CD4-positive, alpha-beta memory T cell (primary cell): Measurements from ENCODE around the gene HEXA. TPM values are rescaled to one million over a fixed set of nuclear protein-coding genes. Genes with fewer than 3 reads are reported as not detected.

ENCODE experiments used
- CTCF ChIA-PET: fragments of 350-600 bp; sonication (Branson Sonifier 250); formaldehyde crosslinking; loops from one replicate; lab custom pipeline; 2021; ENCODE audit warnings: inconsistent platforms; ENCODE audit not compliant: partially characterized antibody; lab: Charles Lee
- POLR2A ChIA-PET: fragments of 350-600 bp; sonication (Branson Sonifier 250); formaldehyde crosslinking; loops from one replicate; lab custom pipeline; 2021; ENCODE audit not compliant: partially characterized antibody; lab: Charles Lee
- DNase-seq, 5 donors: peaks; one replicate each; pipeline versions ENCODE4 v3.0.0 to v3.0.0-alpha.2; 2020 to 2022; ENCODE audit warnings: mixed read lengths in 1 of 5
- H3K27ac ChIP-seq: one replicate; pipeline ENCODE4 v1.7.0; 2013; ENCODE audit warnings: low read depth, low read length
- H3K27me3 ChIP-seq: 2 replicates; pipeline ENCODE4 v1.7.0; 2013; ENCODE audit warnings: mild to moderate bottlenecking, low read length, moderate library complexity; ENCODE audit not compliant: insufficient read depth
- H3K36me3 ChIP-seq: 2 replicates; pipeline ENCODE4 v1.7.0; 2013; ENCODE audit warnings: mild to moderate bottlenecking, low read length, moderate library complexity; ENCODE audit not compliant: insufficient read depth
- H3K4me1 ChIP-seq: 2 replicates; pipeline ENCODE4 v1.7.0; 2013; ENCODE audit warnings: mild to moderate bottlenecking, low read length, moderate library complexity; ENCODE audit not compliant: insufficient read depth
- H3K4me3 ChIP-seq, 2 donors: one replicate each; pipeline ENCODE4 v1.7.0; 2013; ENCODE audit warnings: low read length in 2 of 2, mild to moderate bottlenecking in 1 of 2
- H3K9me3 ChIP-seq, 2 donors: one replicate each; pipeline ENCODE4 v1.7.0; 2013; ENCODE audit warnings: low read length in 2 of 2, control low read depth in 1 of 2; ENCODE audit not compliant: control insufficient read depth in 1 of 2
- H3K27ac Mint-ChIP-seq, 7 donors: one replicate each; pipeline ENCODE4 v1.8.0; 2020 to 2021; ENCODE audit warnings: mixed read lengths in 7 of 7, mild to moderate bottlenecking in 6 of 7, inconsistent platforms in 3 of 7, moderate library complexity in 3 of 7
- H3K27me3 Mint-ChIP-seq, 2 donors: one replicate each; pipeline ENCODE4 v1.8.0; 2020 to 2021; ENCODE audit warnings: mixed read lengths in 2 of 2
- H3K36me3 Mint-ChIP-seq, 2 donors: one replicate each; pipeline ENCODE4 v1.8.0; 2020 to 2021; ENCODE audit warnings: mixed read lengths in 2 of 2, inconsistent platforms in 1 of 2, mild to moderate bottlenecking in 1 of 2
- H3K4me1 Mint-ChIP-seq, 4 donors: one replicate each; pipeline ENCODE4 v1.8.0; 2020 to 2021; ENCODE audit warnings: mixed read lengths in 4 of 4, mild to moderate bottlenecking in 1 of 4
- H3K4me3 Mint-ChIP-seq, 8 donors: one replicate each; pipeline ENCODE4 v1.8.0; 2020 to 2021; ENCODE audit warnings: mixed read lengths in 8 of 8, mild to moderate bottlenecking in 7 of 8, moderate library complexity in 6 of 8, inconsistent platforms in 3 of 8
- H3K9me3 Mint-ChIP-seq, 8 donors: one replicate each; pipeline ENCODE4 v1.8.0; 2020 to 2021; ENCODE audit warnings: mixed read lengths in 8 of 8, mild to moderate bottlenecking in 5 of 8, inconsistent platforms in 3 of 8, moderate library complexity in 1 of 8
- intact Hi-C: fragments of 100-400 bp; cut with micrococcal nuclease; formaldehyde crosslinking; loops from one replicate; pipeline ENCODE4 v1.15.1; 2023
- polyA plus RNA-seq, 2 donors: library from polyadenylated mRNA; unstranded; fragments of 300-500 nt; fragmentation: Illumina TruSeq; gene quantifications; one replicate each; pipeline ENCODE4 v1.2.3, GENCODE V29; 2021
- total RNA-seq, 2 experiments: library from RNA; stranded (reverse); gene quantifications; one replicate each; pipeline ENCODE4 v1.2.3, GENCODE V29; 2021

HEXA gene
- total and polyA plus RNA-seq, 4 experiments from 2014 or later, result 69.9 to 102 (median 84.5) TPM

- no peaks in the 10 kb centered on the region for H3K27me3 ChIP-seq
- H3K27me3 Mint-ChIP-seq, result no peaks in the 10 kb centered on the region
- peaks cover 0 to 6% of the 10 kb centered on the region in 2 donors for H3K36me3 Mint-ChIP-seq
- peak overlapping the region in 2 of 8 donors; percentile 25 to 37 for H3K4me3 Mint-ChIP-seq
- peaks cover 5% of the 10 kb centered on the region for H3K4me1 ChIP-seq
- no peak overlapping the region for H3K4me3 ChIP-seq
- no peaks in the 10 kb centered on the region for H3K9me3 Mint-ChIP-seq
- intact Hi-C loops, result no loop called here
- H3K36me3 ChIP-seq, result no peaks in the 10 kb centered on the region
- H3K4me1 Mint-ChIP-seq, result peaks cover 6 to 9% (median 7%) of the 10 kb centered on the region in 4 donors
- ChIA-PET POLR2A (interaction anchor here (1.2 kb wide), 1 partner anchor 167 kb away, joined by 5 read pairs; the partner anchor contains the start of gene ARIH1), CTCF (interaction anchor here (0.8 kb wide), 1 partner anchor 8 kb away, joined by 3 read pairs; no protein-coding TSS in a partner anchor)
- H3K27ac ChIP-seq, result no peak overlapping the region
- peak overlapping the region; percentile 59 to 94 (median 90) for H3K27ac Mint-ChIP-seq
- DNase-seq, result peak; percentile 71 to 83 (median 78)
- no peaks in the 10 kb centered on the region for H3K9me3 ChIP-seq
Measured at GRCh38 chr15:72306211-72306785, 69.5 kb downstream of the HEXA start.

DNA sequence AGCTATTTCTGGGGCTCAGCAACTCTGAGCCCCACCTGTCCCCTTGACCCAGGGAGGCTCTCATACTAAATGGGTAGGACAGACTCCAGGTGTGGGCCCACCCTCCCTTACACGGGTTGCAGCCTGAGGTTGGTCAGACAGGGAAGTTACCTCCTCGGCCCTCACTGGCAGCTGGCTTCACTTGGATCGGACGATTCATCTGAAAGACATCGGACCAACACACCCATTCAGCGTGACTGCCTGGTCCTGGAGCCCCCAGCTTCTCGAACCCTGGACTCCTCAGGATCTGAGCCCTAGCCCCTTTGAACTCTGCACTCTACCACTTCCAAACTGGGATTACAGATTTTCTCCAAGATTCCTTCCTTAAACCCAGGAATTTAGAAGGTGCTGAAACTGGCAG, 71.2 kb downstream of the HEXA start:
- Histone ChIP-seq H3K27me3 (no peaks in the 10 kb centered on the region), H3K9me3 (no peaks in the 10 kb centered on the region), H3K4me3 (no peak overlapping the region), H3K27ac (no peak overlapping the region), H3K36me3 (no peaks in the 10 kb centered on the region), H3K4me1 (peaks cover 5% of the 10 kb centered on the region)
- Mint-ChIP-seq H3K27me3 (no peaks in the 10 kb centered on the region), H3K36me3 (peaks cover 0 to 6% of the 10 kb centered on the region in 2 donors), H3K4me1 (peaks cover 6 to 9% (median 7%) of the 10 kb centered on the region in 4 donors), H3K9me3 (no peaks in the 10 kb centered on the region), H3K4me3 (no peak overlapping the region), H3K27ac (peak overlapping the region in 1 of 7 donors; percentile 35)
- POLR2A ChIA-PET, result no interaction called here
- intact Hi-C loops, result no loop called here
- no peak for DNase-seq
- CTCF ChIA-PET, result interaction anchor here (0.9 to 1.3 kb wide), 2 partner anchors 8 to 9 kb away, joined by 3 to 5 read pairs; no protein-coding TSS in a partner anchor

GRCh38 chr15:72302955-72303354, 72.9 kb downstream of the HEXA start:
- Mint-ChIP-seq H3K4me3 (no peak overlapping the region), H3K36me3 (peaks cover 0 to 6% of the 10 kb centered on the region in 2 donors), H3K27ac (peak overlapping the region in 3 of 7 donors; percentile 33 to 80 (median 52)), H3K27me3 (no peaks in the 10 kb centered on the region), H3K9me3 (no peaks in the 10 kb centered on the region), H3K4me1 (peaks cover 6 to 9% (median 7%) of the 10 kb centered on the region in 4 donors)
- POLR2A ChIA-PET, result no interaction called here
- intact Hi-C loops, result no loop called here
- CTCF ChIA-PET, result interaction anchor here (1.5 kb wide), 1 partner anchor 10 kb away, joined by 4 read pairs; no protein-coding TSS in a partner anchor
- H3K27me3 ChIP-seq, result no peaks in the 10 kb centered on the region
- no peak overlapping the region for H3K4me3 ChIP-seq
- no peak overlapping the region for H3K27ac ChIP-seq
- no peaks in the 10 kb centered on the region for H3K9me3 ChIP-seq
- no peaks in the 10 kb centered on the region for H3K36me3 ChIP-seq
- H3K4me1 ChIP-seq, result peaks cover 5% of the 10 kb centered on the region
- no peak for DNase-seq

Other genes starting within 250 kb of the HEXA start
- not detected for gene GRAMD2A, start 178.2 kb downstream of the HEXA start, total RNA-seq
- gene GRAMD2A, start 178.2 kb downstream of the HEXA start, polyA plus RNA-seq, result not detected
- gene PKM, start 144.8 kb downstream of the HEXA start, total RNA-seq, result 100 to 1,000 TPM; 378 to 383 TPM
- 100 to 1,000 TPM; 440 to 658 TPM for gene PKM, start 144.8 kb downstream of the HEXA start, polyA plus RNA-seq
- gene PARP6, start 103.5 kb downstream of the HEXA start, total RNA-seq, result 100 to 1,000 TPM; 111 TPM
- gene PARP6, start 103.5 kb downstream of the HEXA start, polyA plus RNA-seq, result 10 to 100 TPM in 1 of 2 donors, 1 to 10 TPM in 1; 7.5 to 34.0 TPM
- 1 to 10 TPM; 2.6 to 4.9 TPM for gene CELF6, start 55.9 kb downstream of the HEXA start, total RNA-seq
- gene CELF6, start 55.9 kb downstream of the HEXA start, polyA plus RNA-seq, result not detected
- gene TMEM202, start 22.3 kb upstream of the HEXA start, total RNA-seq, result not detected
- not detected for gene TMEM202, start 22.3 kb upstream of the HEXA start, polyA plus RNA-seq
- 100 to 1,000 TPM; 203 to 210 TPM for gene ARIH1, start 98.3 kb upstream of the HEXA start, total RNA-seq
- 10 to 100 TPM; 10.5 to 36.8 TPM for gene ARIH1, start 98.3 kb upstream of the HEXA start, polyA plus RNA-seq